Activated CD8-positive, alpha-beta T cell treated with anti-CD3 and anti-CD28 coated beads for 36 hours (primary cell): ENCODE data around the gene LDLRAP1. TPM values are rescaled to one million over a fixed set of nuclear protein-coding genes. Genes with fewer than 3 reads are reported as not detected.
A peak's percentile ranks its signal among the peaks of the same experiment; 100 is the strongest.

ENCODE experiments used
- ATAC-seq: fragments of 200-7000 bp; cut with Tn5 transposase; one replicate; pipeline ENCODE4 v1.10.0; 2021; ENCODE audit warnings: mild to moderate bottlenecking, moderate library complexity
- CTCF ChIA-PET: fragments of 350-600 bp; sonication (Branson Sonifier 250); formaldehyde crosslinking; loops from one replicate; lab custom pipeline; 2021; ENCODE audit warnings: antibody characterized with exemption; lab: Charles Lee
- POLR2A ChIA-PET: fragments of 350-600 bp; sonication (Branson Sonifier 250); formaldehyde crosslinking; loops from one replicate; lab custom pipeline; 2021; ENCODE audit warnings: antibody characterized with exemption; lab: Charles Lee
- DNase-seq: peaks from one replicate; pipeline ENCODE4 v3.0.0-alpha.2; 2020
- H3K27ac Mint-ChIP-seq: one replicate; pipeline ENCODE4 v1.8.0; 2021; ENCODE audit warnings: mild to moderate bottlenecking, mixed read lengths
- H3K27me3 Mint-ChIP-seq: one replicate; pipeline ENCODE4 v1.8.0; 2021; ENCODE audit warnings: mixed read lengths
- H3K36me3 Mint-ChIP-seq: one replicate; pipeline ENCODE4 v1.8.0; 2021; ENCODE audit warnings: low read depth, mixed read lengths
- H3K4me1 Mint-ChIP-seq: one replicate; pipeline ENCODE4 v1.8.0; 2021; ENCODE audit warnings: low read depth, mixed read lengths
- H3K4me3 Mint-ChIP-seq: one replicate; pipeline ENCODE4 v1.8.0; 2021; ENCODE audit warnings: mild to moderate bottlenecking, moderate library complexity, mixed read lengths
- H3K9me3 Mint-ChIP-seq: one replicate; pipeline ENCODE4 v1.8.0; 2021; ENCODE audit warnings: mixed read lengths
- CTCF ChIP-seq: fragments of 200-600 bp; IDR thresholded peaks from one replicate; pipeline ENCODE4 v1.8.0; 2022; ENCODE audit warnings: antibody characterized with exemption, mild to moderate bottlenecking
- intact Hi-C: fragments of 100-400 bp; cut with micrococcal nuclease; formaldehyde crosslinking; loops from one replicate; pipeline ENCODE4 v1.10.0; 2022
- total RNA-seq, 2 experiments: library from RNA; stranded (reverse); gene quantifications; one replicate each; pipeline ENCODE4 v1.2.3, GENCODE V29; 2021

LDLRAP1 gene
- total RNA-seq, 2 experiments from 2014 or later: 13.4 to 14.5 TPM

- ChIA-PET CTCF (interaction anchor here (1.1 to 2.7 kb wide), 9 partner anchors 17 to 195 kb away, joined by 3 to 9 read pairs (median 3); no protein-coding TSS in a partner anchor), POLR2A (interaction anchor here (1.0 to 2.1 kb wide), 2 partner anchors 9 to 60 kb away, joined by 5 to 7 read pairs; no protein-coding TSS in a partner anchor)
- intact Hi-C loops: no loop called here
- peak overlapping the region; percentile 24 for H3K4me3 Mint-ChIP-seq
- ATAC-seq (no peak), DNase-seq (peak; percentile 37)
- H3K36me3 Mint-ChIP-seq: no peaks in the 10 kb centered on the region
- H3K27me3 Mint-ChIP-seq: peaks cover 17% of the 10 kb centered on the region
- no peak for TF ChIP-seq CTCF
- no peaks in the 10 kb centered on the region for H3K9me3 Mint-ChIP-seq
- peaks cover 52% of the 10 kb centered on the region for H3K4me1 Mint-ChIP-seq
- no peak overlapping the region for H3K27ac Mint-ChIP-seq
These were observed 72.2 kb downstream of the LDLRAP1 start for GRCh38 chr1:25615563-25616094.

- ATAC-seq: peak; percentile 73
These were observed 72.9 kb downstream of the LDLRAP1 start, which contains the start of gene MAN1C1 for GRCh38 chr1:25616095-25616986. Gene MAN1C1 (plus strand): TSS chr1:25616791. CDS start chr1:25617798, 1,007 bp downstream.

GRCh38 chr1:25616987-25617624 lies 73.7 kb downstream of the LDLRAP1 start:
- intact Hi-C loops: no loop called here
- ATAC-seq: no peak
- Mint-ChIP-seq H3K36me3 (no peaks in the 10 kb centered on the region), H3K9me3 (no peaks in the 10 kb centered on the region), H3K4me3 (peak overlapping the region; percentile 61), H3K27me3 (peaks cover 12% of the 10 kb centered on the region), H3K4me1 (peaks cover 59% of the 10 kb centered on the region), H3K27ac (no peak overlapping the region)
- no peak for TF ChIP-seq CTCF
- ChIA-PET CTCF (interaction anchor here (1.0 to 2.7 kb wide), 3 partner anchors 15 to 193 kb away, joined by 3 to 9 read pairs (median 4); no protein-coding TSS in a partner anchor), POLR2A (interaction anchor here (0.8 to 1.2 kb wide), 5 partner anchors 15 to 202 kb away, joined by 3 to 5 read pairs (median 4); no protein-coding TSS in a partner anchor)
- DNase-seq: peak; percentile 58

More at GRCh38 chr1:25616095-25616986, 72.9 kb downstream of the LDLRAP1 start, which contains the start of gene MAN1C1:
- Mint-ChIP-seq H3K4me1 (peaks cover 55% of the 10 kb centered on the region), H3K36me3 (no peaks in the 10 kb centered on the region), H3K27ac (peak within 1 kb of the TSS; percentile 53), H3K27me3 (peaks cover 17% of the 10 kb centered on the region), H3K9me3 (no peaks in the 10 kb centered on the region), H3K4me3 (peak within 1 kb of the TSS; percentile 63)
- CTCF ChIA-PET: interaction anchor here (1.0 to 2.7 kb wide), 5 partner anchors 16 to 194 kb away, joined by 3 to 9 read pairs (median 3); no protein-coding TSS in a partner anchor
- peak; percentile 26 for TF ChIP-seq CTCF
- POLR2A ChIA-PET: interaction anchor here (0.8 to 2.1 kb wide), 6 partner anchors 16 to 203 kb away, joined by 3 to 7 read pairs (median 4); no protein-coding TSS in a partner anchor
- peak; percentile 76 for DNase-seq
- intact Hi-C loops: no loop called here

GRCh38 chr1:25617625-25618432 lies 74.4 kb downstream of the LDLRAP1 start:
- POLR2A ChIA-PET: interaction anchor here (1.0 to 3.6 kb wide), 8 partner anchors 9 to 201 kb away, joined by 3 to 19 read pairs (median 4); no protein-coding TSS in a partner anchor
- Mint-ChIP-seq H3K27me3 (peaks cover 8% of the 10 kb centered on the region), H3K4me3 (peak overlapping the region; percentile 78), H3K27ac (peak overlapping the region; percentile 79), H3K9me3 (no peaks in the 10 kb centered on the region), H3K36me3 (no peaks in the 10 kb centered on the region), H3K4me1 (peaks cover 67% of the 10 kb centered on the region)
- TF ChIP-seq CTCF: no peak
- DNase-seq: peak; percentile 17
- intact Hi-C loops: no loop called here
- no peak for ATAC-seq
- CTCF ChIA-PET: interaction anchor here (0.8 to 4.0 kb wide), 14 partner anchors 9 to 184 kb away, joined by 3 to 43 read pairs (median 12); partner anchors contain the start of gene SELENON
